Measurements from ENCODE around the gene HSBP1. TPM values are rescaled to one million over a fixed set of nuclear protein-coding genes. Genes with fewer than 3 reads are reported as not detected.

Gene HSBP1
- total and polyA plus RNA-seq, 11 donors, result 20.4 to 174 (median 141) TPM

GRCh38 chr16:83768986-83769385 is 38.8 kb upstream of the HSBP1 start:
- 40 to 57% (median 45%) methylated on average over 2 of the region's 2 CpGs for WGBS, 4 donors
- intact Hi-C loops (cut with DNase I), result no loop called here
- peak overlapping the region in 2 of 12 donors; percentile 35 to 70 for H3K27ac ChIP-seq

GRCh38 chr16:83769397-83770008 is 38.3 kb upstream of the HSBP1 start:
- no peak overlapping the region for H3K4me3 ChIP-seq
- 67 to 79% (median 71%) methylated on average over 5 of the region's 5 CpGs for WGBS, 4 donors
- intact Hi-C loops (cut with DNase I), result no loop called here
- H3K36me3 ChIP-seq, result no peaks in the 10 kb centered on the region
- peak overlapping the region in 2 of 12 donors; percentile 35 to 70 for H3K27ac ChIP-seq
- H3K27me3 ChIP-seq, result no peaks in the 10 kb centered on the region
- ATAC-seq (peak in 2 of 4 donors; percentile 12 to 29), DNase-seq (peak in 1 of 5 donors; percentile 33)
- H3K9me3 ChIP-seq, result no peaks in the 10 kb centered on the region
- no peak for TF ChIP-seq POLR2A (IDR thresholded peaks at IDR 0.05)
- TF ChIP-seq, protein P1, sequence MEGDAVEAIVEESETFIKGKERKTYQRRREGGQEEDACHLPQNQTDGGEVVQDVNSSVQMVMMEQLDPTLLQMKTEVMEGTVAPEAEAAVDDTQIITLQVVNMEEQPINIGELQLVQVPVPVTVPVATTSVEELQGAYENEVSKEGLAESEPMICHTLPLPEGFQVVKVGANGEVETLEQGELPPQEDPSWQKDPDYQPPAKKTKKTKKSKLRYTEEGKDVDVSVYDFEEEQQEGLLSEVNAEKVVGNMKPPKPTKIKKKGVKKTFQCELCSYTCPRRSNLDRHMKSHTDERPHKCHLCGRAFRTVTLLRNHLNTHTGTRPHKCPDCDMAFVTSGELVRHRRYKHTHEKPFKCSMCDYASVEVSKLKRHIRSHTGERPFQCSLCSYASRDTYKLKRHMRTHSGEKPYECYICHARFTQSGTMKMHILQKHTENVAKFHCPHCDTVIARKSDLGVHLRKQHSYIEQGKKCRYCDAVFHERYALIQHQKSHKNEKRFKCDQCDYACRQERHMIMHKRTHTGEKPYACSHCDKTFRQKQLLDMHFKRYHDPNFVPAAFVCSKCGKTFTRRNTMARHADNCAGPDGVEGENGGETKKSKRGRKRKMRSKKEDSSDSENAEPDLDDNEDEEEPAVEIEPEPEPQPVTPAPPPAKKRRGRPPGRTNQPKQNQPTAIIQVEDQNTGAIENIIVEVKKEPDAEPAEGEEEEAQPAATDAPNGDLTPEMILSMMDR (IDR thresholded peaks at IDR 0.05), result no peak
- H3K4me1 ChIP-seq, result peaks cover 0 to 44% (median 14%) of the 10 kb centered on the region in 12 donors

More at GRCh38 chr16:83768986-83769385, 38.8 kb upstream of the HSBP1 start:
- ATAC-seq, result peak in 3 of 4 donors; percentile 37 to 72 (median 40)
- DNase-seq, result peak in 1 of 5 donors; percentile 7
- Histone ChIP-seq H3K9me3 (no peaks in the 10 kb centered on the region), H3K4me1 (peaks cover 0 to 41% (median 14%) of the 10 kb centered on the region in 12 donors), H3K4me3 (no peak overlapping the region), H3K36me3 (no peaks in the 10 kb centered on the region), H3K27me3 (no peaks in the 10 kb centered on the region)
- no peak for TF ChIP-seq POLR2A (IDR thresholded peaks at IDR 0.05)
- TF ChIP-seq, protein P1 (IDR thresholded peaks at IDR 0.05), result no peak

GRCh38 chr16:83771306-83771942 is 36.4 kb upstream of the HSBP1 start:
- H3K27me3 ChIP-seq, result no peaks in the 10 kb centered on the region
- no peak for TF ChIP-seq POLR2A (IDR thresholded peaks at IDR 0.05)
- TF ChIP-seq, protein P1 (IDR thresholded peaks at IDR 0.05), result no peak
- peak; percentile 80 to 88 (median 86) for ATAC-seq
- peak overlapping the region in 10 of 12 donors; percentile 1 to 60 (median 44) for H3K27ac ChIP-seq
- H3K4me1 ChIP-seq, result peaks cover 0 to 44% (median 14%) of the 10 kb centered on the region in 12 donors
- H3K36me3 ChIP-seq, result no peaks in the 10 kb centered on the region
- no peaks in the 10 kb centered on the region for H3K9me3 ChIP-seq
- 30 to 35% (median 31%) methylated on average over 5 of the region's 5 CpGs for WGBS, 4 donors
- no peak overlapping the region for H3K4me3 ChIP-seq
- peak; percentile 69 to 86 (median 84) for DNase-seq
- intact Hi-C loops (cut with DNase I), result no loop called here

DNA sequence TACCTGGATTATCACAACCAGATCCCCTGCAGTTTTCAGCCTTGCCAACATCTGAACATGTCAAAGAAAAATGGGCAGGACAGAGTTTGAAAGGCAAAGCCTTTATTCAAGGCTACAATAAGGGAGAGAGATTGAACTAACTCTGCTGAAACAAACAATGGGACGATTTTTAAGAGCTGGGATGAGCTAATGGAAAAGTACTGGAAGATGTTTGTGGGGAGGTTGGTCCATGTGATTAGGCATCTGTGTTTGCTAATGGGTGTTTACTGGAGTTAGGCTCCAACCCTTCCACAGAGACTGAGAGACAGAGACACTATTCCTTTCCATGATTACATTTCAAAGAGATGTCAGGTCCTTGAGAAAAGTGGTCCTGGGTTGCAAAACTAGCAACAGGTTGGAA is 35.0 kb upstream of the HSBP1 start:
- Histone ChIP-seq H3K36me3 (no peaks in the 10 kb centered on the region), H3K27me3 (no peaks in the 10 kb centered on the region), H3K27ac (no peak overlapping the region), H3K4me1 (peaks cover 0 to 44% (median 14%) of the 10 kb centered on the region in 12 donors), H3K9me3 (no peaks in the 10 kb centered on the region), H3K4me3 (no peak overlapping the region)
- TF ChIP-seq, protein P1 (IDR thresholded peaks at IDR 0.05), result no peak
- TF ChIP-seq POLR2A (IDR thresholded peaks at IDR 0.05), result no peak
- WGBS, 4 donors, result 34 to 65% (median 53%) methylated on average over 1 of the region's 1 CpG
- DNase-seq (no peak), ATAC-seq (no peak)
- intact Hi-C loops (cut with DNase I), result no loop called here

All from heart left ventricle (tissue), 16 donors.